HG03095 (cell line): ENCODE data around the gene DGKI.

Experiments
- ATAC-seq: cut with Tn5 transposase; IDR thresholded peaks from one replicate; pipeline ENCODE4 v1.9.1; 2021; ENCODE audit warnings: moderate library complexity; ENCODE audit not compliant: unreplicated experiment

The DGKI gene

DNA sequence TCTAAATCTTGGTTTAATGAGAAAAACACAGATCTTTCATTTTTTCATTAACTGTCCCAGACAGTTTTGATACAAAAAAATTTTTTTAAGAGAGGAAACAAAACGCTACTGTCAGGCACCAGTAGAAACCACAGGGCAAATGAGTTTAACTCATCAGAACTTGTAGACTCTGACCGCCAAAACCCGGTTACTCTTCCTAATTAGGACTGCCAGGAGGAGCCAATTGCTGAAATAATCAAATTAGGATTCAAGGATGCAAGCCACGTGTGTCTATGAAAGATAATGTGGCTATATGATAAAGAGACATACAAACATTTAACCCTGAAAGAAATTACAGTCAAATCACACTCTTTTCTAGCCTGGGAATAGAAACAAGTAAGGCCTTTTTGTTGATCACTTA lies 154.4 kb downstream of the DGKI start:
- ATAC-seq, result no peak

DNA sequence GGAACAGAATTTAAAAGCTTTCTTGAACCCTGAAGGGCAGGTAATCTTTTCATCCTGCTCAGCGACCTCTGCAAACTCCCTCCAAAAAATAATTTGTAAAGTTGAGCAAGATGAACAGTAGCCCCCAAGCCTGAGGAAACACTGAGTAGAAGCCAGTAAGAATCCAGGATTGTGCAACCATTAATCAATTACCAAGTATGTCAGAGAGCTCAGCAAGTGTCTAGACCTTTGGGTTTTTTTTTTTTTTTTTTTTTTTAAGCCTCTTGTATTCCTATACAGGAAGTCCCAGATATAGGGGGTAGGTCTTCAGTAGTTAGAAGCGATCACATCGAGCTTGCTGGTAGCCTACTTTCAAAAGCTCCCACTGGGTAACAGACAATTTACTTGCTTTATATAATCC lies 155.2 kb downstream of the DGKI start:
- no peak for ATAC-seq

DNA sequence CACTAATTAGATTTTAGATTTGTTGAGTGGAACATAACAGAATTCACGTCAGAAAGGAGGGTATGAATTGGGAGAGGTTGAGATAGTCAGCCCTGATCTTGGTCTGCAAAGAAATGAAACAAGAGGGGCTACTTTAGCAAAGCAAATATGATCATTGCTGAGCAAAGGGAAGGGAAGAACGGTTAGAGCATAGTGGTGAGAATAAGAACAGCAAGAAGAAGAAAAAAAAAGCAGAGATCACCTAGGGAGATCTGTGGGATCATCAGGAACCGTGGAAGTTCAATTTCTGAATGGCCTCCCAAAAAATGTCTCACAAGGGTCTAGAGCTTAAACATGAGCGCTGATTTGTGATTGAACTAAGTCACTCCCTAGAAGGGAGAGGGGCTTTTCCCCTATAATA lies 156.1 kb downstream of the DGKI start:
- no peak for ATAC-seq

DNA sequence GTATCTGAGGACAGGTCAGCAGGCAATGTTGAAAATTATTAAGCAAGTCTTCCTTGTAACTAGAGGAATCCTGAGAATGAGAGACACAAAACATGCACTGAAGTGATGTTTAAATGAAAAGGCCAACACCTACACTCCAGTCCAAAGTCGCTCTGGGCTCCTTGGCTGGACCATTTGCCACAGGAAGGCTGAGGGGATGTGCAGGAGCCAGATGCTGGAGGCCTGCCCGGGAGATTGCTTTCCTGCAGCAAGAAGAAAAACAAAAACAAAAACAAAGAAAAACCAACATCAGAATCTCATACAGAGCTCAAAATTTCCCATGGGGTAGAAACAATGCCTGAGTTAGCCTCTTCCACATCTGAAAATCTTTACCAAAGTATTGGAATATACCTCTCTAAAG lies 157.0 kb downstream of the DGKI start:
- ATAC-seq, result no peak

DNA sequence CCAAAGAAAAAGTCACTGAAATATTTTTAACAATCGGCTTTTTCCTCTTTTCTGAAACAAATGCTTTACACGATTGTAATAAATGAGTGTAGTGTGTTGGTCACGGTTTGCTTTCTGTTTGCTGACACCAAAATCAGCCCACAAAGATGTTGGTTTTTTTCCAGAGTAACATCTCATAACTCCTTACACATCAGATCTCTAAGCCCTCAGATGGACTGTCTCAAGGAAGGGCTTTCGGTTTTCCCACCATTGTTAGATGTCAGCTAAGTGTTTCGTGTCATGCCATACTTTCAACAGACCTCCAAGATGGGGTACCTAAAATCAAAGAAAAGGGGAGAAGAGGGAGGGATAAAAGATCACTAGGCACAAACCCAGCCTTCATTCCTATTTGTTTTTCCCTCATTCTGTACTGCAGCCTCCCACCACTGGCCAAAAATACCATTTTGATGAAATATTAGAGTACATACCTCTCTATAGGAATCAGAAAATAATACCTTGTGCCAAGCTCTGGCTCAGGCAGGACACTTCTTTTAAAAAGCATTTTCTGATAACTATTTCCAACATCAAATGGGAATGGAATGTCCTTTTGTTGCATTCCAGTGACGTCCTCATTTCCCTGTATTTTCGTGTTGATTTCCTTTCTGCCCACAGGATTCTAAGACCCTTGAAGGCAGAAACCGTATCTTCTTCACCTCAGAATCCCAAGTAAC lies 159.1 kb downstream of the DGKI start:
- ATAC-seq, result no peak

DNA sequence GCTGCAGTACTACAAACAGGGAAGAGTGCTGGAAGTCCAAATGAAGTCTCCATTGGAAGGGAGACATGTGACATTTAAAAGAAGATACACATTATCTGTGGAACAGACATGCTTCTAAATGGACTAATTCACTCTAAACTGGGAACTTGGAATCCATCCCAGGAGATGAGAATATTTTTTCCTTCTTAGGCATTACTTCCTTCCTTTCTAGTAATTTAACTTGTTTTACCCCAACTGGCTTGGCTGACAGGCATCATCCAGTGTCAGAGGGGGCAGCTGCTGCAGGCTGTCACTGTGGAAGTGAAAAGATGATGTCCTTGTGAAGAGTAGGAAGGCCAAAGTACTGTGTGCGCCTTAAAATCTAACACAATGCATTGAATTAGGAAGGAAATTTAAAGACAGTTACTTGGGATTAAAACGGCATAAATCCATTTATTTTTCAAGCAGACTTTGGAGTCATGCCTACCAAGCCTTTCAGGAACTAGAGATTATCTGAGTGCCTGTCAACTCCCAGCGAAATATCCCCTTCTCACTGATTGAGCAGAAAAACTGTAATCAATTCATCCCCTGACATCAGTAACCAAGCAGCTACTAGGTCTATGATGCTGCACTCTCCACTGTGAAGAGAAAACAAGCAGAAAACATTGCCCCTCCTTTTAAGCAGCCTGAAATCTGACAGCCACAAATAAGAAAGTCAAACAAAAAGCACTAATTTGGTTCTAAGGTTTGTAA lies 161.2 kb downstream of the DGKI start:
- ATAC-seq, result no peak

DNA sequence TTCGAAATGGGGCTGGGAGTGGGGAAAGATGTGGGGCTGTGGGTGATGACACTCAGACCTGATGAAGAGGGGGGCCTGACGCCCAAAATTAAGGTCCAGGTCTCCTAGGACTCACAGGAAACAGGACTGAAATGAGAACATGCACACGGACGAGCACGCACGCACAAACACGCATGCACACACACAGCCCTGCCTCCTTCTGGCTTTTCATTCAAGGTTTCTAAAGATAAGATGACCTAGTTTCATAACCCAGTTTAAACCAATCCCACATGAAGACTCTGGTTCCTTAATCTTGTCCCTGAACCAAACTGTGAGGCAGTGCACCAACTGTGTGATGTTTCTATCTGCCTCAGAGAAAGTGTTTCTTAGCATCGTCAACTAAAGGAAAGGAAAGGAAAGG lies 162.0 kb downstream of the DGKI start:
- no peak for ATAC-seq

DNA sequence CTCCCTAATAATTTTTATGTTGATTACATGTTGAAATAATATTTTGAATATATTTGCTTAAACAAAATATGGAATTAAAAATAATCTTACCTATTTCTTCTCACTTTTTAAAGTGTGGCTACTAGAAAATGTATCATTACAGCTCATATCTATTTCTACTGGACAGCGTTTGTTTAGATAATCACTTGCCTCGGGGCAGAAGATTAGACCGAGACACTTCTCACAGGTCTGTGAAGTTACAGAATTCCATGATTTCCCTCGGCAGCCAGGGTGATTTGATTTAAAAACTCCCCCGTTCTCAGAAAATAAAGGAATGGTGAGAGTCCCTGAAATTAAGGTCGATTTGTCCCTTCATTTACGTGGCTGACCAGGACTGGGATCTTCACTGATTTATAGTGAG lies 162.5 kb downstream of the DGKI start:
- ATAC-seq, result no peak

DNA sequence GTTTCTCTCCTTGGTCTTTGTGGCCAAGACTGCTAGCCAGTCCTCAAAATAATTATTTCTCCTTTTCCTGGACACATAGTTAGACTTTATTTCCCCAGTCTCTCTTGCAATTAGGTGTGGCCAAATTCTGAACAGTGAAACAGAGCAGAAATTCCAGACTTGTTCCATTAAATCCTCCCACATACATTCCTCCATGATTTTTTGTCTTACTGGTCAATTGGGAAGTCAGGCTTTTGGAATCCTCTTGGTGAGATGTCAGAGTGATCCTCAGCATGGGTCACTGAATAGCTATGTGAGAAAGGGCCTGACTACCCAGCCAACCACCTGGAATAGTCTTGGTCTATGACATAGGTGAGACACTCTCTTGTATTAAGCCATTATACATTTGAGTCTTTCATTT lies 164.2 kb downstream of the DGKI start:
- no peak for ATAC-seq

DNA sequence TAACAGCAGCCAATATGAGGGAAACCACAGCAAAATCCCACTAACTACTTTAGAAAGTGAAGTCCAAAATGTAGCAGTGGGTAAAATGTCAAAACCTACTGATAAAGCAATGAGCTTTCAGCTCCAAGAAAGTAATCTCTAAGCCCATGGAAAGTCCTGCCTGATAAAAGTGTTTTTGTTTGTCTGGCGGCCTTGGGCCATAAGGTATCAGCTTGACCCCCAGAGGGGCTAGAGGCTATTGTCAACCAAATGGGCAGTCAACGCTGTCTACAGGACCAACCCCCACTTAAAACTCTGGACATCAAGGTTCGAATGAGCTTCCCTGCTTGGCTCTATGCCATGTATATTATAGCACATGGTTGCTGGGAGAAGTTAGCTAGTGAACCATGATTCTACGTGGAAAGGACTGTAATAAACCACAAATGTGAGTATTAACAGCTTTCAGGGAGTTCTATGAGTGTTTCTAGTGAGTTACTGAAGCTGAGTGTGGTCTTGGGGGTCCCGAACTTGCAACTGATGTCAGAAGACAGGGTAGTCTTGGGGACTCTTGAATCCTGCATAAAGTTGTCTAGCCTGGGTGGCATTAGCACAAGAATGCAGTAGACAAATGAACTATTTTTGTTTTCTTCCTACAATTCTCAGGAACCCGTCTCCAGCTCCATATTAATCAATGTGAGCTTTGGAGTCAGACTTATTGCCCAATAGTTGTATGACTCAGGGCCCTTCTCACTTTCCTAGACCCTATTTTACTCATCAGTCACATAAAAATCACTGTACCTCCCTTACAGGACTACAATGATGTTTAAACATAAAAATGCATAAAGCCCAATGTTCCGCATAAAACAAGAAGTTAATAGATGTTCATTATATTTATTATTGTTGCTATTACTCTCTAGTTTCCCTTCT lies 164.9 kb downstream of the DGKI start:
- ATAC-seq, result no peak

DNA sequence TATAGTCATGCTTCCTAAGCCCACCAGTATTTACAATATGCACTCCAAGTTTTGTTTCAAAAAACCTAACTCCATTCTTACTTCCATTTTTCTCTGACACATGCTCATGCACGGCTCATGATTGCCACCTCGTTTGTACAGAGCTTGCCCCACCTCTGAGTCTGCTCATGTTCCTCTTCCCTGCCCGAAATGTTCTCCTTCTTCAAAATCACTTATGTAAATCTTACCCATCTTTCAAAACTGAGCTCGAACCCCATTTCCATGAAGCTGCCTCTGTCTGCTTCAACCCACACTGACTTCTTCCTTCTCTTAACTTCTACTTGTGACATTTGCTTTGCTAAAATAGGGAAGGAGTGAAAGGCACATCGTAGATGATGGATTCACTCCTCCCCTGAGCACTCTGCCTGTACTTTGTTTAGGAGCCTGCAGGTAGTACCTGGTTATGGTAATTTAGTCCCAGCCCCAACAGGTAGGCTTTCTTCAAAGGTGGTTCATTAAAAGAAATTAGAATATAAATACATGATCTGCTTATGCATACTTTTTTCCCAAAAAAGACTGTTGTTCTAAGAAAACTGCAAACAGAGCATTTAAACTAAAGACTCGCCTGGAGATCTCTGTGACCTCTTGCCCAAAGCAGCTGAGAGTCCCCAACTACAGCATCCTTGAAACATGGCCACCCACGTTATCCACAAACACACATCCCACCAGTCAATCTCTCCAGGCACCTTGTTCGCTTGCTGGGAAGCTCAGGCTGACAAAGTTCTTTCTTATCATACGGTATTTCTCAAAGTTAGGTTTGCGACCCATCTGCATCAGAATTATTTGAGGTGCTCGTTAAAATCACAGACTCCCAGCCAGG lies 172.0 kb downstream of the DGKI start:
- no peak for ATAC-seq

DNA sequence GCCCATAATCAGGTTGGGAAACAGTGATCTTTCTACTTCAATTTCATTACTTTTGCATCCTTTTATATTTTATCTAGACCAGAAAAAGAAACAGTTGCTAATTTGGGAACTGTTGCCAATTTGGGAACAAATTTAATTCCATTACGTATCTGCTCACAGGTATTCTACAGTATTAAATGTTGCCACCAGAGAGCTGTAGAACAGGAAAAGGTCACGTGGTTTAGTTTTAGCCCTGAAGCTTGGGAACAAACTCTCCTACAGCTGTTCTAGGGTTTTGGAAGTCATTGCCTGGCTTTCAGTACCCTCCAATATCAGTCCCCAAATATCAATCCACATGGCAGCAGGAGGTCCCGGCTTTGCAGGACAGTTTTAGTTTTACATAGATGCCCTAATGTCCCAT lies 172.7 kb downstream of the DGKI start:
- ATAC-seq, result no peak

DNA sequence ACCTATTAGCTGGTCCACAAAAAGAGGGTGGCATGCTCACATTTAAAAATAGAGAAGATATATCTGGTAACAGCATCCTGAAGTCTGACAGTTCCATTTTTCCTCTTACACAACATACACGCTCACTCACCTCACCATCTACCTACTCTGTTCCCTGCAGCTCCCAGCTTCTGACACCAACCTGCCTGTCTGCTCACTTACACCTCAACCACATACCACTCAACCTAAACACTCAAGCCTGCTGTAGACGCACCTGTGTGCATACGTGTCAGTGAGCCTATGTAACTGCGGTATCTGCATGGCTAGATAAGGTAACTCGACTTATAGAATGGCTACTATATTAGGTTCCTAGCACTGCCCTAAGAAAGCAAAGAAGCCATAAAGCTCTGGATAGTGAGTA lies 174.9 kb downstream of the DGKI start:
- no peak for ATAC-seq

DNA sequence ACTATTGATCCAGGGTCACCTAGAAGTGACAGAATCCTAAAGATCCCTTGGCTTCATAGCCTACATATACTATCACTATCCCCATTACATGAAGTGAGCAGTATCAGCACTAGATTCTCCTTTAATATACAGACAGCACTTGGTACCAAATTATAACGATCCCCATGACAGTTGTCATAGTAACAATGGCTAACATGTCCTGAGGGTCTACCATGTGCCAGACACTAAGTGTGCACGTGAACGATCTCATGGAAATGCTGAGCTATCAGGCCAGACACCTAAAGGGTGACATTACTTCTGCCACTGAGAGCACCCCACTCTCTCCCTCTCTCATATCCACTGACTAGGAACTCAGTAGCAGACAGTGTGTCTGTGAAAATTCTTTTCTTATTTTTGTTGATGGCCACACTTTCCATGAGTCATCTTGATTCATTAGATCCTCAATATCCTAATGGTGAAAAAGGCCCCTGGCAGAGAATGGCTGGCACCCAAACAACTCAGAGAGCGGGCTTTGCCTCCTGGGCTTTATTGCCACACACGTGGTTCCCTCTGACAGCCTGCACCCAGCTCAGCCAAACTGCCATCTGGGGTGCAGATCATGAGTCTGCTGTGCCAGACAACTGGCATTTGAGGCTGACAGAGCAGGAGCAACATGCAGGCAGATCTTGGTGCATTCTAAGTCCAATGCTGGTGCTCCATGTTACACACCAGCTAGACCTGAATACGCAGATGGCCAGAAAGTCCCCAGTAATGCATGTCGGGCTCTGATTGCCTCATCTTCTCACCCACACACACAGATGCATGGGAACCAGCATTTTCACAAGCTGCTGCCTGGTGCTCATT lies 176.3 kb downstream of the DGKI start:
- ATAC-seq, result no peak

DNA sequence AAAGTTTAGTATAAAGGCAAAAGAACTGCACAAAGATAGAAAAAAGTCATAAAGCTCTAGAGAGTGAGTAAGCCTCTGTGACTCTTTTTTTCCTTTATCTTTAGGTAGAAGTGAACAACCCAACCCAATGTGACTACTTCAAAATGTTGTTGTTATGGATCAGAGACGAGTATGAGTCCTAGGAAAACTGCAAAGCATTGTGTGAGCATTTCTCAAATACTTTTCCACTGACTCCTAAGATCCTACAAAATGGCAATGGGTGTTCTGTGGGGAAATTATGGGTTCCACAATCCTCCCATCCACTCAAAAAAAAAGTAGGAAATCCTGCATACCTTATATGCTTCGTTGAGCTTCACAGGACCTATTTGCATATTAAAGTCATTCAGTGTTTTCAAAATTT lies 177.1 kb downstream of the DGKI start:
- ATAC-seq, result no peak

DNA sequence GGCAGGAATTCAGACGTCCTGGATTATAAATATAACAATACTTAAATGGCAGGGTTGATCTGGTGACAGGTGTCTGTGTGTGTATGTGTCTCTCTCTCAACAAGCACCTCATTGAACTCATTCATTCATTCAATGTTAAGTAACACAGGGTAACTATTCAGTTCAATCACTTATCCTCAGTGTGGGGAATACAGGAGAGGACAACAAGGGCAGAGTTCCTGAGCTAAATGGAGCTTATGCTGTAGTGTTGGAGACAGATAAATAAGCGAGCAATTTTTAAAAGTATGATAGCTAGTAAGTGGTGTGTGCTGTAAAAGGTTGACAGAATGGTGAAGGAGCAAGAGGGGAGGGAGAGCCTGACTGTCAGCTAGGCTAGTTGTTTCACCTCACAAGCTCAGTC lies 178.4 kb downstream of the DGKI start:
- no peak for ATAC-seq

DNA sequence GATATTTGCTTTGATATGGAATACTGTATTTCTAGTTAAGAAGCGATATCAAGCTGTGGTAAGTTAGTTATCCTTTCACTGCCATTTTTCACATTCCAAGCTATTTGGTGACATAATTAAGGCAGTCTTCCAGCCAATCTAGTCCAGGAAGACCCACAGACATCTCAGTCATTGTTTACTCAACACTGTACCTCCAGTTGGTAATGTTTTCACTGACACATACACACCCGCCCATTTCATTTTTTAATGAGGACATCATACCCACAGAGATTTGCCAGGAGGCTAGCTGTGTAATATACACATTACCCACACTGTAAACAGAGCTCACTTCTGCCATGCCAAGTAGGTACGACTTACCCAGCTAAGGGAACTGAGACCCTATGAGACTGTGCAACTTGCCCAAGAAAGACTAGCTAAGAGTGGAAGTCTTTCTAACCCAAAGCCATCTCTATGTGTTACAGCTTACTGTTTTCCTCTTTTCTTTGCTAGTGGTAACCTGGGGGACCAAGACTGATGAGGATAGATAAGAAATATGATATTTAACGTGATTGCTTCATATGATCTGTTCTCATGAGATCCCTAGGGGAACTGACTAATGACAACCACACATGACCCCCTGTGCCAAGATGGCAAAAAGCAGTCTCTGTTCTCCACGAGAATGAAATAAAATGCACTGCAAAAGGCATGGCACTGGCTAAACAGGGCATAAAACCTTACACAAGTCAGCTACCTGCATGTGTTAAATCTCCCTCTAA lies 179.0 kb downstream of the DGKI start:
- ATAC-seq, result no peak

DNA sequence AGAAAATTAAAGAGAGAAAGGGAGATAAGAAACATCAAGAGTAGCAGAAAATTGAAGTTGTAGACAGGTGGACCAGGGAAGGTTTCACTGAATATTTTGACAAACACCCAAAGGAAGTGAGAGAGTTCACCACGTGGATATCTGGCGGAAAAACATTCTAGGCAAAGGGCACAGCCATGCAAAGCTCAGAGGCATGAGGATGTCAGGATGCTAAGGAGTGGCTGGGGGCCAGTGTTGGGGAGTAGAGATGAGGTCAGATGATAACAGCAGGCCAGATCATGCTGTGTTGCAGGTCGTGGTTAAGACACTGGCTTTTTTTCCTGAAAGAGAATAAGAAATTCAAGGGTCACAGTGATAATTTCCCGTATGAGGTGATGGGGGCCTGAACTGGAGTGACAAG lies 181.9 kb downstream of the DGKI start:
- no peak for ATAC-seq

DNA sequence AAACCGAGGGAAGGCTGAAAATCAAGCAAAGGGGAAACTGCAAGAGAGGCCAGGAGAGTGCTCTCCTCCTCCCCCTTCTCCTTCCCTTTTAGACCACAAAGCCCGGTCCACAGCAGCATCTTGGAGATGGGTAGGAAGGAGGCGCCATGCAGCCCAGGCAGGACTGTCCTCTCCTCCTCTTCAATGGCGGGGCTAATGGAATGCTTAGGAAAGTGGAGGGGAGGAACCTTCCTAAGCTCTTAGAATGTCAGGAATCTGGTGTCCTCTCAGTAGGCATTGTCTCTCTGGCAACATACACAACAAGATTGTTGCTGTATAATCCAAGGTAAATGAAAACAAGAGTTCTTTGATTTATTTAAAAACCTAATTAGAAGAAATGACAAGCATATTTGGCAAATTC lies 185.1 kb downstream of the DGKI start:
- ATAC-seq, result no peak
